GM20000 (cell line): ENCODE results near the gene NBDY.

Experiments used
- DNase-seq: peaks from one replicate; pipeline ENCODE4 v3.0.0; 2012; ENCODE audit warnings: low spot score
- TF ChIP-seq, protein P1 (sequence below): IDR thresholded peaks from 2 replicates; pipeline ENCODE4 v1.5.1; 2012; ENCODE audit warnings: mild to moderate bottlenecking, control low read depth; ENCODE audit errors: extremely low read depth, missing control alignments

NBDY gene

DNA sequence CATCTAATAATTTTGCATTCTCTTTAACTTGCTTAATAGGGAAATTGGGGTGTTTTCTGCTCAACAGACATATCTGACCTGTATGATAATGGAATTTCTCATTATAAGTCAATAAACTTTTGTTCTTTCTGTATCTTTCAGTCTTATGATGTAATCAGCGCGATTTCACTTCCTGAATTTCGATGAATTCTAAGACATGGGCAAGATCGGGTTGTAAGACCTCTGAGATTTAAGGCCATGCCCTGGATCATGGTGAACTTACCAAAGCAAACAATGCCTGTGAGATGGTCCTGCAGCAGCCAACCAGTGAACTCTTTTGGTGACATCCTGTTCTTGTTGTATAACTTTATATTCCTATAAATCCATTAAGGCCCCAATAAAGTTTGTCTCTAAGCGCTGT is 88.1 kb downstream of the NBDY start:
- TF ChIP-seq, protein P1, sequence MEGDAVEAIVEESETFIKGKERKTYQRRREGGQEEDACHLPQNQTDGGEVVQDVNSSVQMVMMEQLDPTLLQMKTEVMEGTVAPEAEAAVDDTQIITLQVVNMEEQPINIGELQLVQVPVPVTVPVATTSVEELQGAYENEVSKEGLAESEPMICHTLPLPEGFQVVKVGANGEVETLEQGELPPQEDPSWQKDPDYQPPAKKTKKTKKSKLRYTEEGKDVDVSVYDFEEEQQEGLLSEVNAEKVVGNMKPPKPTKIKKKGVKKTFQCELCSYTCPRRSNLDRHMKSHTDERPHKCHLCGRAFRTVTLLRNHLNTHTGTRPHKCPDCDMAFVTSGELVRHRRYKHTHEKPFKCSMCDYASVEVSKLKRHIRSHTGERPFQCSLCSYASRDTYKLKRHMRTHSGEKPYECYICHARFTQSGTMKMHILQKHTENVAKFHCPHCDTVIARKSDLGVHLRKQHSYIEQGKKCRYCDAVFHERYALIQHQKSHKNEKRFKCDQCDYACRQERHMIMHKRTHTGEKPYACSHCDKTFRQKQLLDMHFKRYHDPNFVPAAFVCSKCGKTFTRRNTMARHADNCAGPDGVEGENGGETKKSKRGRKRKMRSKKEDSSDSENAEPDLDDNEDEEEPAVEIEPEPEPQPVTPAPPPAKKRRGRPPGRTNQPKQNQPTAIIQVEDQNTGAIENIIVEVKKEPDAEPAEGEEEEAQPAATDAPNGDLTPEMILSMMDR = no peak
- no peak for DNase-seq

- no peak for DNase-seq
- TF ChIP-seq, protein P1 = no peak
Observed at GRCh38 chrX:56826020-56826419, 97.0 kb downstream of the NBDY start.

- TF ChIP-seq, protein P1 = no peak
- no peak for DNase-seq
Observed at GRCh38 chrX:56833626-56834025, 104.6 kb downstream of the NBDY start.

DNA sequence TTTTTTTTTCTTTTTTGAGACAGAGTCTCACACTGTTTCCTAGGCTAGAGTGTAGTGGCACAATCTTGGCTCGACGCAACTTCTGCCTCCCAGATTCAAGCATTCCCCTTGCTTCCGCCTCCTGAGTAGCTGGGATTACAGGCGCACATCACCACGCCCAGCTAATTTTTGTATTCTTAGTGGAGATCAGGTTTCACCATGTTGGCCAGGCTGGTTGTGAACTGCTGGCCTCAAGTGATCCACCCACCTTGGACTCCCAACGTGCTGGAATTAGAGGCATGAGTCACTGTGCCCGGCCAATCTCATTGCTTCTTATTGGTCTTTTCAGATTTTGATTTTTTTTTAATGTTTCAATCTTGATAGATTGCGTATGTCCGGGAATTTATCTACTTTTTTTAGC is 124.4 kb downstream of the NBDY start:
- TF ChIP-seq, protein P1 = no peak
- no peak for DNase-seq

GRCh38 chrX:56857042-56857441 is 128.0 kb downstream of the NBDY start:
- no peak for DNase-seq
- TF ChIP-seq, protein P1 = no peak

DNA sequence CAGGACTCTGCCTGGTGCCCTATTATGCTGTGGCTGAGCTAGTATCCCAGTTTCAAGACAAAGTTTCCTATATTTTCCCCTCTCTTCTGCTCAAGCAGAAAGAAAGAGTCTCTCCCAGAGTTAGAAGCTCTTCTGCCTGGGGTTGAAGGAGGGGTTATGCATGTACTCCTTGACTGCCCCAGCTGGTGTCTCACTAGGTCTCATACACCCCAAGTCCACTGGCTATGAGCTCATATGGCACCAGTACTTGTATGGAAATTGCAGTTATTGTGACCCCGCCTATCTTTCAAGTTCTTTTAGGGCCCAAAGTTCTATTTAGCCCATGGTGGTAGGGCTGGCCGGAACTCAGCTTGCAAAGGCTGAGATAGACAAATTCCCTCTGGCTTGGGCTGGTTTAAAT is 131.8 kb downstream of the NBDY start:
- no peak for DNase-seq
- TF ChIP-seq, protein P1 = no peak
